MG63 (cell line): Measurements from ENCODE around the gene NFATC2IP. TPM values are rescaled to one million over a fixed set of nuclear protein-coding genes. Genes with fewer than 3 reads are reported as not detected.

ENCODE experiments used
- DNase-seq: peaks from one replicate; pipeline ENCODE4 v3.0.0-alpha.2; 2020
- H3K27me3 ChIP-seq: fragments of 250-450 bp; sonication (Bioruptor Pico); 2 replicates; pipeline ENCODE4 v1.5.1; 2020; ENCODE audit warnings: mild to moderate bottlenecking, moderate library complexity
- H3K36me3 ChIP-seq: fragments of 250-450 bp; sonication (Bioruptor Pico); 2 replicates; pipeline ENCODE4 v1.5.1; 2020; ENCODE audit warnings: mild to moderate bottlenecking, moderate library complexity
- H3K4me3 ChIP-seq: fragments of 250-450 bp; sonication (Bioruptor Pico); 2 replicates; pipeline ENCODE4 v1.5.1; 2020; ENCODE audit warnings: mild to moderate bottlenecking, moderate library complexity
- H3K9me3 ChIP-seq: fragments of 250-450 bp; sonication (Bioruptor Pico); 2 replicates; pipeline ENCODE4 v1.5.1; 2020; ENCODE audit warnings: mild to moderate bottlenecking, moderate library complexity
- total RNA-seq: library from RNA; depleted of rRNA; stranded (reverse); fragments of >200 nt; shearing (Covaris generic); gene quantifications from 2 replicates; pipeline ENCODE4 v1.2.3, GENCODE V29; 2014; ENCODE audit warnings: low replicate concordance

Gene NFATC2IP
- total RNA-seq, 1 experiment from 2014 or later: 21.3 TPM

DNA sequence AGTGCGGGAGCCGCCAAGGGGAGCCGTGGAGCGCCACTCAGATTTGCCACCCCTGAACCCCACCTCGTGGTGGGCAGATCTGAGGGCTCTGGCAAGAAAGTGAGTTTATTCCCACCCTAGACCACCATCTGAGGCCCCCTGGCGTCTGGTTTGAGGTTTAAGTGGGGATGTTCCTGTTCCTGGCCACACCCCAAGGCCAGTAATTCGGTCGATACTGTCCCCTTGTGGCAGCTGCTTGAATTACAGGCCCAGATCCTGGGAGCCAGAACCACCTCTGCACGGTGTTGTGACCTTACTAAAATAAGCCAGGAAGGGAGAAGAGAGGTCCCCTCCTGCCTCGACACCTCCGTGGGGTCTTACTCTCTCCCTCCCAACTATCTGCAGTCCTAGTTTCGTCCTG, 30.8 kb downstream of the NFATC2IP start:
- no peak for DNase-seq
- Histone ChIP-seq H3K4me3 (no peak overlapping the region), H3K36me3 (peaks cover 24% of the 10 kb centered on the region), H3K27me3 (no peaks in the 10 kb centered on the region), H3K9me3 (0 out of 2 replicates have a peak, but pooled peaks cover 5% of the 10 kb centered on the region)

DNA sequence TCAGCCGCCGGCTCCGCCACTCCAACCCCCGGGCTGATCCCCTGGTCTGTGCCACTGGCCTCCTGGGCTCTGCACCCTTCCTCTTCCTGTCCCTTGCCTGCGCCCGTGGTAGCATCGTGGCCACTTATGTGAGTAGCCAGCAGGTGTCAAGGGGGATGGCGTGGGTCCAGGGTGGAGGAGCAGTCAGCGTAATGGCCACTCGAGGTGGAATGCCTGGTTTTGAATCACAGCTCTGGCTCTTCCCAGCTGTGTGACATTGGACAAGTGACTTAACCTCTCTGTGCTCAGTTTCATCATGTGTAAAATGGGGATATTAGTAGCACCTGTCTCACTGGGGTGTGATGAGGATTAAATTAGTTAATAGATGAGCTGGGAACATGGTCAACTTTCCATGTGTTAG, 31.7 kb downstream of the NFATC2IP start:
- Histone ChIP-seq H3K4me3 (no peak overlapping the region), H3K36me3 (peaks cover 23% of the 10 kb centered on the region), H3K27me3 (no peaks in the 10 kb centered on the region), H3K9me3 (0 out of 2 replicates have a peak, but pooled peaks cover 5% of the 10 kb centered on the region)
- no peak for DNase-seq

DNA sequence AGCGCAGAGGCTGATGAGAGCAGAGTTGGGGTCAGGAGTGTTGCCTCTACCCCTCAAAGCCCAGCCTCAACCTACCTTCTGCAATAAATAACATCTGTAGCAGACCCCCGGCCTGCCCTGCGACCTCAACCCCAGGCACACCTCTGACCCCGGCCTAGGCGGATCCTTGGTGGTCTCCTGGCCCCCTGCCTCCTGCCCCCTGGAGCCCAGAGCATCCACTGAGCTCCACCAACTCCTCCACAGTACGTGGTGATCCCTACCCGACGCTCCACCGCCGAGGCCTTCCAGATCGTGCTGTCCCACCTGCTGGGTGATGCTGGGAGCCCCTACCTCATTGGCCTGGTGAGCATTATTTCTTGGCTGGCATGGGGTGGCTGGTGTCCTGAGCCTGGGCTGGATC, 32.2 kb downstream of the NFATC2IP start:
- H3K36me3 ChIP-seq: peaks cover 23% of the 10 kb centered on the region
- H3K27me3 ChIP-seq: no peaks in the 10 kb centered on the region
- DNase-seq: no peak
- H3K4me3 ChIP-seq: no peak overlapping the region
- H3K9me3 ChIP-seq: 0 out of 2 replicates have a peak, but pooled peaks cover 5% of the 10 kb centered on the region

DNA sequence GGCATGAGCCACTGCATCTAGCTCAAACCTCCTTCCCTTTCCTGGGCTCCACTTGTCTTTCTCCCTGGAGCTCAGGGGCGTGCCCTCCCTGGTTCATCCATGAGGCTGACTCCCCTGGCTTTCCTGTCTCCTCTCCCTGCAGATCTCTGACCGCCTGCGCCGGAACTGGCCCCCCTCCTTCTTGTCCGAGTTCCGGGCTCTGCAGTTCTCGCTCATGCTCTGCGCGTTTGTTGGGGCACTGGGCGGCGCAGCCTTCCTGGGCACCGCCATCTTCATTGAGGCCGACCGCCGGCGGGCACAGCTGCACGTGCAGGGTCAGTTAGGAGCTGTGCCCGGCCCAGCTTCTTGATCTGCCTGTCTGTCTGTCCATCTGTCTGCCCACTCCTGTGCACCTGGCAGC, 32.9 kb downstream of the NFATC2IP start:
- H3K27me3 ChIP-seq: no peaks in the 10 kb centered on the region
- 0 out of 2 replicates have a peak, but pooled peaks cover 5% of the 10 kb centered on the region for H3K9me3 ChIP-seq
- H3K36me3 ChIP-seq: peaks cover 23% of the 10 kb centered on the region
- no peak for DNase-seq
- no peak overlapping the region for H3K4me3 ChIP-seq

DNA sequence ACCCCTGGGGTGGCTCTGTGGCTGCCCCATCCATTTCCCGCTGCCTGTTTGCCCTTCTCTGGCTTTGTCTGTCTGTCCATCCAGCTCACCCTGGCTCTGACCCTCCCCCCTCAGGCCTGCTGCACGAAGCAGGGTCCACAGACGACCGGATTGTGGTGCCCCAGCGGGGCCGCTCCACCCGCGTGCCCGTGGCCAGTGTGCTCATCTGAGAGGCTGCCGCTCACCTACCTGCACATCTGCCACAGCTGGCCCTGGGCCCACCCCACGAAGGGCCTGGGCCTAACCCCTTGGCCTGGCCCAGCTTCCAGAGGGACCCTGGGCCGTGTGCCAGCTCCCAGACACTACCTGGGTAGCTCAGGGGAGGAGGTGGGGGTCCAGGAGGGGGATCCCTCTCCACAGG, 33.4 kb downstream of the NFATC2IP start:
- Histone ChIP-seq H3K36me3 (peaks cover 23% of the 10 kb centered on the region), H3K9me3 (0 out of 2 replicates have a peak, but pooled peaks cover 5% of the 10 kb centered on the region), H3K27me3 (no peaks in the 10 kb centered on the region), H3K4me3 (no peak overlapping the region)
- no peak for DNase-seq

DNA sequence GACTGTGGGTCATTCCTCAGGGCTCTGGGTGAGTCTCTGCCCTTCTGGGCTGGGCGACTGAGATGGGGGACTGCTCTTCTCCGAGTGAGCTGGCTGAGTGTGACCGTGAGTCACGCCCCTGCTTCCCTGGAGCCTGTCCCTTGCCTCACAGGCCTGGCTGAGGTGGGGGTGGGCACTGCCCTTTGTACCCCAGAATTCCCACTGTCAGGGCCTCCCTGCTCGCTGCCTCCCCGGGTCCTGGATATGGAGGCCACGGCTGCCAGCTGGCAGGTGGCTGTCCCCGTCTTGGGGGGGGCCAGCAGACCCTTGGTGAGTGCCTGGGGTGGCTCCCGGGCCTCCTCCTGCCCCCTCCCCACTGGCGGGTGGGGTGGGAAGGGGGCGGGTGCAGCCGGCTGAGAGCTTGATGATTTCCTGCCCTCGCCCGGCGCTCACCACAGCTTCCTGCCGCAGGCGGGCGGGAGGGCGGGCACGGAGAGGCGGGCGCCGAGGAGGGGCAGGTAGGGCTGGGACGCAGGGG, 33.9 kb downstream of the NFATC2IP start, which contains the start of gene LAT:
TSS of gene LAT (plus strand) at position 434 of the 517 bp plus-strand sequence. CDS start 366 bp downstream, outside the sequence.
- no peak for DNase-seq
- H3K36me3 ChIP-seq: peaks cover 19% of the 10 kb centered on the region

DNA sequence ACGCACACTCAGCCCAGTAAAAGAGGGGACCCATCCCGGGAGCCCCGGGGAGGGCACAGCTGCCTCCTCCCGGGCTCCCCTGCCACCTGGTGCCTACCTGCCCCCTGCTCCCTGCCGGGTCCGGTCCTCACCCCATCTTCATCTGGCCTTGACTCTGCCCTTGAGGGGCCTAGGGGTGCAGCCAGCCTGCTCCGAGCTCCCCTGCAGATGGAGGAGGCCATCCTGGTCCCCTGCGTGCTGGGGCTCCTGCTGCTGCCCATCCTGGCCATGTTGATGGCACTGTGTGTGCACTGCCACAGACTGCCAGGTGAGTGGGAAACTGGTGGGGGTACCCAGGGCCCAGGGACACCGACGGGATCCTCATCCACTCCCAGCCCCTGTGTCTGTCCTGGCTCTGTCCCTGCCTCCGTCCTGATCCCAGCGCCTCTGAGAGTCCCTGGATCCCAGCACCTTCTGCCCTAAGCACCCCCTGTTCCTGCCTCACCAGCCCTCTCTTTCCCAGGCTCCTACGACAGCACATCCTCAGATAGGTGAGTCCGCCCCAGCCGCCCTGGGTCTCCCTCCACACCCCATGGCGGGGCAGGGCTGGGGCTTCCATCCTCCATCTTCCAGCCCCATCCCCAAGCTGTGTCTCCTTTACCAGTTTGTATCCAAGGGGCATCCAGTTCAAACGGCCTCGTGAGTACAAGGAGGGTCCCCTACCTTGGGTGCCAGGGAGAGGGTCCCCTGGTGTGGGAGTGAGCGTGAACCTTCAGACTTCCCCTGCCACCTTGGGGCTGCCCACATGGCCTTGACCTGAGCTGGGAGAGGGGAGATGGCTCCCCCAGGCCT, 34.7 kb downstream of the NFATC2IP start:
- H3K4me3 ChIP-seq: no peak overlapping the region
- no peak for DNase-seq
- H3K36me3 ChIP-seq: peaks cover 14% of the 10 kb centered on the region
- H3K9me3 ChIP-seq: 0 out of 2 replicates have a peak, but pooled peaks cover 5% of the 10 kb centered on the region
- no peaks in the 10 kb centered on the region for H3K27me3 ChIP-seq

More for the DNA sequence above, 33.9 kb downstream of the NFATC2IP start, which contains the start of gene LAT:
- H3K27me3 ChIP-seq: no peaks in the 10 kb centered on the region
- no peak within 1 kb of the TSS for H3K4me3 ChIP-seq
- H3K9me3 ChIP-seq: 0 out of 2 replicates have a peak, but pooled peaks cover 5% of the 10 kb centered on the region

DNA sequence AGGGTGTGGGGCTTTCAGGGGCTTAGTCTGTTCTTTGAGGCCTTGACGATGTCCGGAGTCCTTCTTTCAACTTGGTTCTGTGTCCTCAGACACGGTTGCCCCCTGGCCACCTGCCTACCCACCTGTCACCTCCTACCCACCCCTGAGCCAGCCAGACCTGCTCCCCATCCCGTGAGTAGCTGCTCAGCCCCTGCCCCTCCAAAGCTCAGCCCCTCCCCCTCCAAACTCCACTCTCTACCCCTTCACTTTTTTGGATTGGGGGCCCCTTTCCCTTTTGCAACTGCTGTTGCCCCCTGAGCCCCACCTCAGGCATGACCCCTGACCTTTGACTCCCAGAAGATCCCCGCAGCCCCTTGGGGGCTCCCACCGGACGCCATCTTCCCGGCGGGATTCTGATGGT, 35.3 kb downstream of the NFATC2IP start:
- H3K4me3 ChIP-seq: no peak overlapping the region
- no peaks in the 10 kb centered on the region for H3K27me3 ChIP-seq
- peaks cover 12% of the 10 kb centered on the region for H3K36me3 ChIP-seq
- H3K9me3 ChIP-seq: 0 out of 2 replicates have a peak, but pooled peaks cover 5% of the 10 kb centered on the region
- DNase-seq: no peak

DNA sequence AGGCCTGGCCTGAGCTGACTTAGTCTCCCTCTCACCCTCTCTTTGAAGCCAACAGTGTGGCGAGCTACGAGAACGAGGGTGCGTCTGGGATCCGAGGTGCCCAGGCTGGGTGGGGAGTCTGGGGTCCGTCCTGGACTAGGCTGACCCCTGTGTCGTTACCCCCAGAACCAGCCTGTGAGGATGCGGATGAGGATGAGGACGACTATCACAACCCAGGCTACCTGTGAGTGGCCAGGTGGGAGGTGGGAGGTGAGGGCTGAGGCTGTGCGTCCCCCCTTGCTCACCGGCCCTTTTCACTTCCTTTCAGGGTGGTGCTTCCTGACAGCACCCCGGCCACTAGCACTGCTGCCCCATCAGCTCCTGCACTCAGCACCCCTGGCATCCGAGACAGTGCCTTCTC, 35.8 kb downstream of the NFATC2IP start:
- DNase-seq: no peak
- H3K4me3 ChIP-seq: no peak overlapping the region
- no peaks in the 10 kb centered on the region for H3K27me3 ChIP-seq
- H3K9me3 ChIP-seq: 0 out of 2 replicates have a peak, but pooled peaks cover 2% of the 10 kb centered on the region
- peaks cover 7% of the 10 kb centered on the region for H3K36me3 ChIP-seq

DNA sequence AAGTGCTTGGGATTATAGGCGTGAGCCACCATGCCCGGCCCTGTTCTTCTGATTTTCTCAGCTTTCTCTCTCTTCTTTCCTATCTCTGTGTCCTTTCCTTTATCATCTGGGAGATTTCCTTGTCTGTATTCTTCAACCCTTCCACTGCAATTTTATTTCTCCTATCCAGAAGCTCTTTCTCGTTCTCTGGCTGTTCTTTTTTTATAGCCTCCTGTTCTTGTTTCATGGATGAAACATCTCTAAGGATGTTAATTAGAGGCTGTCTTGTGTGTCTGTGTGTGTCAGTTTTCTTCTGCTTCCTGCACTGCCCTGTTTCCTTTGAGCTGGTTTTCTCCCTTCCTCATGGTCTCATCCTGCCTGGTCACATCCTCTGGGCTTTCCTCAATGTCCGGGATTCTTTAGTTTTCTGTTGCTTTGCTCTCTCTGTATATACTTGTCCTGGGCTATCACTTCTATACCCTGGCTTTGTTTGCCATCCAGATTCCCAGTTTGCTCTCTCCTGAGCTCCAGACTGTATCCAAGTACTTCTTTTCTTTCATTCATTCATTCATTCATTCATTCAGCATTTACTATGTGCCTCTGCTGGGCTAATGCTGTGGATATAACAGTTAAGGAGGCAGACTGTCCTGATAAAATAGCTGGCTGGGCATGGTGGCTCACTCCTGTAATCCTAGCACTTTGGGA, 36.6 kb downstream of the NFATC2IP start:
- H3K27me3 ChIP-seq: no peaks in the 10 kb centered on the region
- no peaks in the 10 kb centered on the region for H3K9me3 ChIP-seq
- peaks cover 2% of the 10 kb centered on the region; the same call in 1 of the 2 replicates for H3K36me3 ChIP-seq
- DNase-seq: no peak
- no peak overlapping the region for H3K4me3 ChIP-seq

DNA sequence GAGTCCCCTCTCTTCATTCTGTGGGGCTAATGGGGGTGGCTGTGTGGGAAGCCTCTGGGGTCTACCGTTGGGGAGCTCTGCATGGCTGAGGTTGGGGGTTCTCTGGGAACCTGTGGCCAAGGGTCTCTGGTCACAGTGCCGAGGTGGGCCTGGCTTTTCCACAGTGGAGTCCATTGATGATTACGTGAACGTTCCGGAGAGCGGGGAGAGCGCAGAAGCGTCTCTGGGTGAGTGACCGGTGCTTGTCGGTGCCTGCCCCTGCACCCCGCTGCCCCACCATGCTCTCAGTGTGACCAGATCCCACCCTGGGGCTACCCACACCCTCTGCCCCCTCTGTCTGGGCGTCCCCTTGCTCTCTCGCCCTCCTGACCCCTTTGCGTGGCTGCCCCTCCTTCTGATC, 38.6 kb downstream of the NFATC2IP start:
- H3K9me3 ChIP-seq: no peaks in the 10 kb centered on the region
- H3K27me3 ChIP-seq: no peaks in the 10 kb centered on the region
- H3K4me3 ChIP-seq: no peak overlapping the region
- no peak for DNase-seq
- H3K36me3 ChIP-seq: 0 out of 2 replicates have a peak, but pooled peaks cover 2% of the 10 kb centered on the region

DNA sequence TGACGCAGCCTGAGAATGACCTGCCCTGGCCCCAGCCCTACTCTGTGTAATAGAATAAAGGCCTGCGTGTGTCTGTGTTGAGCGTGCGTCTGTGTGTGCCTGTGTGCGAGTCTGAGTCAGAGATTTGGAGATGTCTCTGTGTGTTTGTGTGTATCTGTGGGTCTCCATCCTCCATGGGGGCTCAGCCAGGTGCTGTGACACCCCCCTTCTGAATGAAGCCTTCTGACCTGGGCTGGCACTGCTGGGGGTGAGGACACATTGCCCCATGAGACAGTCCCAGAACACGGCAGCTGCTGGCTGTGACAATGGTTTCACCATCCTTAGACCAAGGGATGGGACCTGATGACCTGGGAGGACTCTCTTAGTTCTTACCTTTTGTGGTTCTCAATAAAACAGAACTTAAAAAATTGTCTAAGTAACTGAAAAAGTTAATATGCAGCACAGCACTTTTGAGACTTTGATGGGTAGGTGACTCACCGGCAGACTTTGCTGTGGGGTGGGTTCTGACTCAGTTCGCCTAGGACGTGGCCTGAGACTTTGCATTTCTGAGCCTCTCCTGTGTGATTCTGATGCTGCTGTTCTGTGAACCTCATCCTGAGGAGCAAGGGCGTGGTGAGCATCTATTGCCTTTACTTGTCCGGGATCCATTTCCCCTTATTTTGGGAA, 39.8 kb downstream of the NFATC2IP start:
- no peaks in the 10 kb centered on the region for H3K9me3 ChIP-seq
- no peak overlapping the region for H3K4me3 ChIP-seq
- H3K27me3 ChIP-seq: no peaks in the 10 kb centered on the region
- 0 out of 2 replicates have a peak, but pooled peaks cover 2% of the 10 kb centered on the region for H3K36me3 ChIP-seq
- DNase-seq: no peak

DNA sequence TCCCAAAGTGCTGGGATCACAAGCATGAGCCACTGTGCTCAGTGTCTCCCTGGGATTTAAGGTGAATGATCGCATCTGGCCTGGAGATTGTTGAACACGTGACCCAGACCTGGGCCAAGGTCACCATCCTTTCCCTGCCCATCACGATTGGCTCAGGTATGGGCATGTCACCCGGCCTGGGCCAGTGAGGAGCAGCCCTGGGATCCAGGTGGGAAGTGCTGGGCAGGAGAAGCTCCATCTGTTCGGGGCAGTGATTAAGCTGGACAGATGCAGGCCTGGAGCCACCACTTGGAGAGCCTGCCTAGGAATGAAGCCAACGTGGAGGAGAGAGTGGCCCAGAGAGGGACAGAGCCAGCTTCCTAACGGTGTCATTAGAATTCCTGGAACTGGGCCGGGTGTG, 41.0 kb downstream of the NFATC2IP start:
- H3K36me3 ChIP-seq: 0 out of 2 replicates have a peak, but pooled peaks cover 2% of the 10 kb centered on the region
- no peaks in the 10 kb centered on the region for H3K27me3 ChIP-seq
- no peak for DNase-seq
- no peaks in the 10 kb centered on the region for H3K9me3 ChIP-seq
- no peak overlapping the region for H3K4me3 ChIP-seq

DNA sequence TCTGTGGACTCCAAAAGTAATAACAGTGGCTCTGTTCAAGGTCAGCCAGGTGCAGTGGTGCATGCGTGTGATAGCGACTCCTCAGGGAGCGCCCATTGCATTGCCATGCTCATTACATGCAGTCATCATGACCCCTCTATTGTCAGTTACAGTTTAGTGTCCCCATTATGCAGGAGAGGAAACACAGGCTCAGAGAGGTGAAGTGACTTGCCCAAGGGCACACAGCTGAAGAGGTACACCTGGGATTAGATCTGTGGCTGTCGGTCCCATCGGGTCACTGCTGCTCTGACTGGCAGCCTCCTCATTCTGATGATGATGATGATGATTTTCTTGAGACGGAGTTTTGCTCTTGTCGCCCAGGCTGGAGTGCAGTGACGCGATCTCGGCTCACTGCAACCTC, 41.8 kb downstream of the NFATC2IP start:
- no peaks in the 10 kb centered on the region for H3K9me3 ChIP-seq
- H3K27me3 ChIP-seq: no peaks in the 10 kb centered on the region
- H3K4me3 ChIP-seq: no peak overlapping the region
- DNase-seq: no peak
- H3K36me3 ChIP-seq: no peaks in the 10 kb centered on the region

DNA sequence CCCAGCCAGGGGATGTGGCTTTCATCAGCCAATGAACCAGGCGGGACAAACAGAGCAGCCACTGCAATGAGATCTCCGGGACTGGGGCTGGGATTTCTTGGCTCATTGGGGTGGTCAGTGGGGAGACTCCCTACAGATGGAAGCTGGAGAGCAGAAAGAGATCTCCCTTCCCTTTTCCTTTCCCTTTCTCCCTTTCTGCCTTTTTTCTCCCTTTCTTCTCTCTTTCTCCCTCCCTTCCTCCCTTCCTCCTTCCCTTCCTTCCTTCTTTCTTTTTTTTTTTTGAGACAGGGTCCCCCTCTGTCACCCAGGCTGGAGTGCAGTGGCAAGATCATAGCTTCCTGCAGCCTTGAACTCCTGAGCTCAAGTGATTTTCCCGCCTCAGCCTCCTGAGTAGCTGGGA, 48.1 kb downstream of the NFATC2IP start:
- H3K9me3 ChIP-seq: no peaks in the 10 kb centered on the region
- no peaks in the 10 kb centered on the region; the same call in 1 of the 2 replicates for H3K27me3 ChIP-seq
- H3K4me3 ChIP-seq: no peak overlapping the region
- DNase-seq: no peak
- no peaks in the 10 kb centered on the region for H3K36me3 ChIP-seq

DNA sequence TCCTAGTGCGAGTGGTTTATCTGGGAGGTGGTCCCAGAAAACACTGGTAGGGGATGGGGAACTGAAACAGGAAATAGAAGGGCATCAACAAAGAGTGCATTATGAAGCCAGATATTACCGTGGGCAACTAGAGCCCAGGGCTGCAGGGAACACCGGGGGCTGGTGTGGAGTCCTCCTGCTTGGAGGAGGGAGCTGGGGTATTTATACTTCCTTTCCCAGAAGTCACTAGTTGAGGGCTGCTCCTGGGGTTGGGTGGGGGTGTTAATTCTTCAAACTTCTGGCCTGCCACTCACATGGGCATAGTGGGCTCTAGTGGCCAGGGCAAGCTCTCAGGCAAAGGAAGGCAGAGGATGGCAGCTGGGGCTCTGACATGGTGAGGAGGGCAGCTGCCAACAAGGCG, 48.8 kb downstream of the NFATC2IP start:
- H3K4me3 ChIP-seq: no peak overlapping the region
- no peak for DNase-seq

More for the DNA sequence above, 48.8 kb downstream of the NFATC2IP start:
- no peaks in the 10 kb centered on the region for H3K9me3 ChIP-seq
- no peaks in the 10 kb centered on the region for H3K36me3 ChIP-seq
- no peaks in the 10 kb centered on the region; the same call in 1 of the 2 replicates for H3K27me3 ChIP-seq
